ENCODE results near the gene RAMP1.
"Not testable (repeated sequence)": the region's sequence is repeated elsewhere in the genome, so short reads cannot be mapped to it uniquely, and the experiment has no call there.

Gene RAMP1

GRCh38 chr2:237863689-237864443, 4.4 kb downstream of the RAMP1 start:
- no peak for DNase-seq

- no peak for DNase-seq
Measured at GRCh38 chr2:237864444-237864931, 5.1 kb downstream of the RAMP1 start.

- DNase-seq = no peak
Measured at GRCh38 chr2:237864940-237865622, 5.7 kb downstream of the RAMP1 start.

- no peak for DNase-seq
Measured at GRCh38 chr2:237865623-237866041, 6.2 kb downstream of the RAMP1 start.

GRCh38 chr2:237866101-237866621, 6.7 kb downstream of the RAMP1 start:
- no peak for DNase-seq

GRCh38 chr2:237867465-237867864, 8.0 kb downstream of the RAMP1 start:
- no peak for DNase-seq

- DNase-seq = not testable (repeated sequence)
Measured at GRCh38 chr2:237868074-237868473, 8.7 kb downstream of the RAMP1 start.

- DNase-seq = no peak
Measured at GRCh38 chr2:237868631-237869342, 9.4 kb downstream of the RAMP1 start.

- DNase-seq = no peak
Measured at GRCh38 chr2:237869343-237870102, 10.1 kb downstream of the RAMP1 start.

- DNase-seq = no peak
Measured at GRCh38 chr2:237870126-237870525, 10.7 kb downstream of the RAMP1 start.

GRCh38 chr2:237870754-237871651, 11.6 kb downstream of the RAMP1 start:
- no peak for DNase-seq

- no peak for DNase-seq
Measured at GRCh38 chr2:237872178-237872887, 12.9 kb downstream of the RAMP1 start.

- no peak for DNase-seq
Measured at GRCh38 chr2:237873421-237873831, 14.0 kb downstream of the RAMP1 start.

GRCh38 chr2:237873897-237874551, 14.6 kb downstream of the RAMP1 start:
- DNase-seq = no peak

- no peak for DNase-seq
Measured at GRCh38 chr2:237874585-237875161, 15.2 kb downstream of the RAMP1 start.

GRCh38 chr2:237875256-237876060, 16.0 kb downstream of the RAMP1 start:
- no peak for DNase-seq

GRCh38 chr2:237876061-237876526, 16.7 kb downstream of the RAMP1 start:
- DNase-seq = no peak

- DNase-seq = no peak
Measured at GRCh38 chr2:237876532-237876931, 17.1 kb downstream of the RAMP1 start.
